Stimulated activated CD8-positive, alpha-beta memory T cell treated with anti-CD3 and anti-CD28 coated beads, Interleukin-2, amount 100 ng/mL, for 48 hours (primary cell): ENCODE results near the gene GPX1.
A peak's percentile ranks its signal among the peaks of the same experiment; 100 is the strongest.
"Not testable (repeated sequence)": the region's sequence is repeated elsewhere in the genome, so short reads cannot be mapped to it uniquely, and the experiment has no call there.

Experiments used
- DNase-seq, 2 donors: peaks; one replicate each; pipeline ENCODE4 v3.0.0-alpha.2; 2020; ENCODE audit warnings: low read depth in 2 of 2

Gene GPX1

GRCh38 chr3:49358217-49358883 is at the start of gene GPX1:
GPX1 (minus strand) TSS chr3:49358353; CDS start chr3:49358278, 75 bp downstream.
- peak; percentile 80 to 82 for DNase-seq

- DNase-seq = no peak
Measured at GRCh38 chr3:49406571-49407565, 48.7 kb upstream of the GPX1 start.

DNA sequence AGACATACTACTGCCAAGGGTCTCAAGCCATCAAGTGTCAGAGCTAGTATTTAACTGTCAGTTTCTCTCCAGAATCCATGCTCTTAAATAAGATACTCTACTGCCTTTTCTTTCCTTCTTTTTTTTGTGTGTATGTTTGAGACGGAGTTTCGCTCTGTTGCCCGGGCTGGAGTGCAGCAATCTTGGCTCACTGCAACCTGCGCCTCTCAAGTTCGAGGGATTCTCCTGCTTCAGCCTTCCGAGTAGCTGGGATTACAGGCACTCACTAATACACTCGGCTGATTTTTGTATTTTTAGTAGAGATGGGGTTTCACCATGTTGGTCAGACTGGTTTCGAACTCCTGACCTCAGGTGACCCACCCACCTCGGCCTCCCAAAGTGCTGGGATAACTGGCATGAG is 47.4 kb upstream of the GPX1 start:
- DNase-seq = not testable (repeated sequence)

DNA sequence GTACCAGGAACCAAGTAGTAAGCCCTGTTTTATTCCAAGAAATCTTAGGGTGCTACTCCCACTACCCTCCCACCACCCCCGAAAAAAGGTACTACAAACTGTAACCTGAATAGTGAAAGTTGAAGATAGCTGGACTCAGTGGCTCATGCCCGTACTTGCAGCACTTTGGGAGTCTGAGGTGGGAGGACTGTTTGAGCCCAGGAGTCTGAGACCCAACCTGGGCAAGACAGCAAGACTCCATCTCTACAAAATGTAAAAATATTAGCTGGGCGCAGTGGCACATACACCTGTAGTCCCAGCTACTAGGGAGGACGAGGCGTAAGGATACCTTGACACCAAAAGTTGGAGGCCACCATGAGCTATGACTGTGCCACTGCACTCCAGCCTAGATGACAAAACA is 45.7 kb upstream of the GPX1 start:
- DNase-seq = no peak

DNA sequence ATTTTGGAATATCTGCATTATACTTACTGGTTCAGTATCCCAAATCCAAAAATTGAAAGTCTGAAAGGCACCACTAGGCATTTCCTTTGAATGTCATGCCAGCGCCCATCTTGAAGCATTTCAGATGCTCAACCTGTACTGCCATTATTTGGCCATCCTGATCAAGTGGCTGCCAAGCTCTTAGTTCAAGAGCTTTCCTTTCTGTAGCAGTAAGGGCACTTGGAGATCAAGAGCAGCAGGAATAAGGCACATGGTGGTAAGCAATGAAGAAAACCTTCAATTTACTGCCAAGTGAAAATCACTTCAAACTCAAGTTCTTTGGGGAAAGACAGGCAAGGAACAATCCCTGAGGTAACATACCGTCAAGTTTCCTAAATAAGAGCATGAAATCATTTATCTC is 43.6 kb upstream of the GPX1 start:
- DNase-seq = no peak

- no peak for DNase-seq
Measured at GRCh38 chr3:49399461-49399860, 41.3 kb upstream of the GPX1 start.

- no peak for DNase-seq
Measured at GRCh38 chr3:49397470-49397869, 39.3 kb upstream of the GPX1 start.

DNA sequence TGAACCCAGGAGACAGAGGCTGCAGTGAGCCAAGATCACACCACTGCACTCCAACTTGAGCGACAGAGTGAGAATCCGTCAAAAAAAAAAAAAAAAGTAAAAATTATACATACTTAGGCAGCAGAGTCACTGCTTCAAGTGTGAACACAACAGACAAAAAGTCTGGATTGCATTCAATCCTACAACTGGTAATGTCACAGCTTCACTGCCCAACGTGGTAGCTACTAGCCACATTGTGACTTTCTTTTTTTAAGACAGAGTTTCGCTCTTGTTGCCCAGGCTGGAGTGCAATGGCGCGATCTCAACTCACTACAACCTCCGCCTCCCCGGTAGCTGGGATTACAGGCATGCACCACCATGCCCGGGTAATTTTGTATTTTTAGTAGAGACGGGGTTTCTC is 33.2 kb upstream of the GPX1 start:
- DNase-seq = not testable (repeated sequence)

- DNase-seq = no peak
Measured at GRCh38 chr3:49389297-49389696, 31.1 kb upstream of the GPX1 start.

- DNase-seq = no peak
Measured at GRCh38 chr3:49388289-49388820, 30.2 kb upstream of the GPX1 start.

DNA sequence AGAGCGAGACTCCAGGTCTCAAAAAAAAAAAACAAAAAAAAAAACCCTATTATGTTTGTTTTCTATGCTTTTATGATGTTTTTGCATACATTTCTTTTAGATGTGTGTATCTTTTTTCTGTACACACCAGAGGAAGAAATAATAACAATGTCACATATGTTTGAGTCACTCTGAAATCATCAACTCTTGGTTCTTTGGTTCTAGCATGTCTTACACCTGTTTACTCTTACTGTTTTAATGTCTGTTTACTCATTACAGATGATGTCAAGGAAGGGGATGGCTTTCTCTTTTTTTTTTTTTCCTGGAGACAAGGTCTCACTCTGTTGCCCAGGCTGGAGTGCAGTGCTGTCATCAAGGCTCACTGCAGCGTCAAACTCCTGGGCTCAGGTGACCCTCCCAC is 29.6 kb upstream of the GPX1 start:
- no peak for DNase-seq

DNA sequence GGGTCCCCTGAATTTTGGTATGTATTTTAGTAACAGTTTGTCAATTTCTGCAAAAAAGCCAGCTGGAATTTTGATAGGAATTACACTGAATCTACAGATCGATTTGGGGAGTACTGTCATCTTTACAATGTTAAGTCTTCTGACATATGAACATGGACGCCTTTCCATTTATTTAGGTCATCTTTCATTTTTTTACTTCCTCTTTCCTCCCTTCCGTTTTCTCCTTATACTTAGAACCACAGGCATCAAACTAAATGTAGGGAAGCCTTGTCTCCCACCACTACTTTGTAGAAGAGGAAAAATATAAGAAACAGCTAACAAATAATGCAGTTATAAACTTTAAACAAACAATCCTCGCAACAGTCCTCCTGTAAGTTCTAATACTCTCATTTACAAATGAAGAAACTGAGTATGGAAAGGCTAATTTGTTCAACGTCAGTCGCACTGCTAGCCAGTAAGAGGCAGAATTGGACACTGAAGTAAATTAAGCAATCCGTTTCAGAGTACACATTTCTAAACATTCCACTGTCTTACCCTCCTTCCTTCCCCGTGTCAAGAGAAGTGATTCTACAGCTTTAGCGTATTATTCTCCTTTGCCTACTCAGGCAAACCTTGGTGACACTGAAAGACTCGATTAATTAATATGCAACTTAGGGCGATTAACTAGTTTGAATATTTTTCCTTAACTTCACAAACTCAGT is 28.1 kb upstream of the GPX1 start:
- DNase-seq = no peak

DNA sequence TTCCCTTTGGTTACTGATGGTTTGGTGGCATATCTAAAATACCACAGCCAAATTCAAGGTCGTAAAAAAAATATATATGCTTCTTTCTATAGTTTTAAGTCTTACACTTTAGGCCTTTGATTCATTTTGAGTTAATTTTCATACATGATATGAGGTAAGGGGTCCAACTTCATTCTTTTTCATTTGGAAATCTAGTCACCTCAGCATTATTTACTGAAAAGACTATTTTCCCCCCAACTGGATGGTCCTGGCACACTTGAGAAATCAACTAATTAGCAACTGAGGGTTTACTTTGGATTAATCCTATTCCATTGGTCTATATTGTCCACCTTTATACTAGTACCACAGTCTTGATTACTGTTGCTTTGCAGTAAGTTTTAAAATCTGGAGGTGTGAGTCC is 27.5 kb upstream of the GPX1 start:
- DNase-seq = no peak

- DNase-seq = no peak
Measured at GRCh38 chr3:49383387-49383786, 25.2 kb upstream of the GPX1 start.

DNA sequence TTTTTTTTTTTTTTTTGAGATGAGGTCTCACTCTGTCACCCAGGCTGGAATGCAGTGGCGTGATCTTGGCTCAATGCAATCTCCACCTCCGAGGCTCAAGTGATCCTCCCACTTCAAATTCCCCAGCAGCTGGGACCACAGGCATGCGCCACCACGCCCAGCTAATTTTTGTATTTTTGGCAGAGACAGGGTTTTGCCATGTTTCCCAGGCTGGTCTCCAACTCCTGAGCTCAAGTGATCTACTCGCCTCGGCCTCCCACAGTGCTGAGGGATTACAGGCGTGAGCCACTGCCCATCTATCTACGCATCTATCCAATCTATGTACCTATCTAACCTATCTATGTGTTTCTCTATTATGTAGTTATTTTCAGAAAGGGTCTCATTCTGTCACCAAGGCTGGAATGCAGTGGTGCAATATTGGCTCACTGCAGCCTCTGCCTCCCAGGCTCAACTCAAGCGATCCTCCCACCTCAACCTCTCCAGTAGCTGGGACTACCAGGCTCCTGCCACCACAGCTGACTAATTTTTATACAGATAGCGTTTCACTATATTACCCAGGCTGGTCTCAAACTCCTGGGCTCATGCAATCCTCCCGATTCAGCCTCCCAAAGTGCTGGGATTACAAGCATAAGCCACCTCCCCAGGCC is 20.2 kb upstream of the GPX1 start:
- no peak for DNase-seq

- DNase-seq = peak; percentile 22 to 52
Measured at GRCh38 chr3:49377483-49377882, 19.3 kb upstream of the GPX1 start.

GRCh38 chr3:49371946-49372345 is 13.8 kb upstream of the GPX1 start:
- no peak for DNase-seq

- DNase-seq = no peak
Measured at GRCh38 chr3:49370585-49371290, 12.6 kb upstream of the GPX1 start.

DNA sequence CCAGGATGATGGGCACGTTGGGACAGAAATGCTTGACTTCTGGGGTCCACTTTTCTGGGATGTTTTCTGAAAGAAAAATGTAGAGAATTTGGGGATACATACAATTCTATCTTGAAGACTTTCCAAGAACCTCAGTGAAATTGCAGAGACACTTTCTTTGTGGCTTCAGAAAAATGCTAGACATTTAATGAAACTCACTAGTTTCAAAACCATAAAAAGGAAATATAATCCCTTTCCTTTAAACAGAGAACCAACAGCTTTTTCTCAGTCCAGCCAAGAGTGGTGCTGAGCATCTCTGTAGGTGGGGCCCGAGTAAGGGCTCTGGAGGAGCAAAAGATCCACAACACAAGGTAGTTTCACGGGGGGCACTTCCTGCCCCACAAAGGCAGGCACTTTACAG is 4.4 kb upstream of the GPX1 start:
- no peak for DNase-seq

DNA sequence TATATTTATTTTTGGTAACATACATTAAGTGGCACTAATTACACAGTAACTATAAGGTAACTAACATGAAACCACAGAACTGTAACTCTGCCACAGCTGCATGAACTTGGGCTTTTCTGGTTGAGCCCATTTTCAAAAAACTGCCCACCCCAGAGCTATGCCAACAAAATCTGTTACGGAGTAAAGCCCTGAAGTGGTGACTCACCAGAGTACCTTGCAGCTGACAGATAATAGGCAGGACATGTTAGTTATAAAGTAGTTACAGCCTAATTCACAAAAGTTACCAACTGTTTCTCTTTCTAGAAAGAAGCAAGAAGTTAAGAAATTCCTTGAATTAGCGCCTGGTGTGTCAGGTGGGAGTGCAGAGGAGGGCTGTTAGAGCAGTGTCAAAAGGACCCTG is 1.5 kb upstream of the GPX1 start:
- no peak for DNase-seq

GRCh38 chr3:49358884-49359225 is 702 bp upstream of the GPX1 start:
- DNase-seq = peak in 1 of 2 donors; percentile 14
